ENCODE measurements around the gene ARL5B.
A peak's percentile ranks its signal among the peaks of the same experiment; 100 is the strongest.

The ARL5B gene

DNA sequence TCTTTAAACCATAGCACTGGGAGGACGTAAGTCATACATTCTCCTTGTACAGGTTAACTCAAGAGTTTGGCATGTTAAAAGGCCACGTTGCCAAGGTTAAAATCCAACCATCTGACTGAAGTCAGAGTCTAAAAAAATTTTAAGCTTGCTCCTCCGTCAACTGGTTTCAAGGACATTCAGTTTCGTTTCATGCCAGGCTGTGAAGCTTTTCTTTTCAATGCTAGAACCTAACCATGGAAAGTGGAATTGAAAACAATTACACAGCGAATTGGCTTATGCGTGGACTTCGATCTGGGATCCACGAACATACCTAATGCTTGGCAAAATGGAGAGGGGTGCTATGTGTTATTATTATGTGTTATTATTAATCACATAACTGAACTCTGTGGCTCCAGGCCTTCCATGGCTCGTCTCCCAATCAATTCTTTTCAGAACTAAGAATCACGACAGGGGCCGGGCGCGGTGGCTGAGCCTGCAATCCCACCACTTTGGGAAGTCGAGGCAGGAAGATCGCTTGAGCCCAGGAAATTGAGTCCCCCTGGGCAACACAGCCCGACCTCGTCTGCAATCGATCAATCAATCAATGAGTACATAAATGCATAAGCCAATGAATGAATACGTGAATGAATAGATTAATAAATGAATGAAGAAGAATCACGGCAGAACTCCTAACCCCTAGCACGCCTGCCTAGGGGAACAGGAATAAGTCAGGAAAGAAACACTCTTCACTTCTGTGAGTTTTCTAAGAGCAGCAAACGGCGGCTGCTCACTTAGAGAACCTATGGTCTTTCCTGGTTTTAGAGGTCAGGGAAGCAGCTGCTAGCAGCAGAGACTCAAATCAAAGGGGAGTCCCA lies 733 bp upstream of the ARL5B start:
- WGBS: 43% methylated on average over 21 of the region's 23 CpGs
- peak overlapping the region; percentile 77 for H3K27ac ChIP-seq (ENCODE audit: low read depth, low read length)
- H3K36me3 ChIP-seq (ENCODE audit: insufficient read depth, low read length): 0 out of 2 replicates have a peak, but pooled peaks cover 4% of the 10 kb centered on the region
- no peaks in the 10 kb centered on the region for H3K9me3 ChIP-seq (ENCODE audit: insufficient read depth, low read depth, low read length)
- 0 out of 2 replicates have a peak, but pooled peaks cover 11% of the 10 kb centered on the region for H3K4me1 ChIP-seq (ENCODE audit: insufficient read depth, low read length)
- H3K9ac ChIP-seq (ENCODE audit: low read depth, low read length): peak overlapping the region; percentile 90
- peak overlapping the region; percentile 99 for H3K4me3 ChIP-seq (ENCODE audit: low read length)
- no peaks in the 10 kb centered on the region for H3K27me3 ChIP-seq (ENCODE audit: insufficient read depth, low read length)

DNA sequence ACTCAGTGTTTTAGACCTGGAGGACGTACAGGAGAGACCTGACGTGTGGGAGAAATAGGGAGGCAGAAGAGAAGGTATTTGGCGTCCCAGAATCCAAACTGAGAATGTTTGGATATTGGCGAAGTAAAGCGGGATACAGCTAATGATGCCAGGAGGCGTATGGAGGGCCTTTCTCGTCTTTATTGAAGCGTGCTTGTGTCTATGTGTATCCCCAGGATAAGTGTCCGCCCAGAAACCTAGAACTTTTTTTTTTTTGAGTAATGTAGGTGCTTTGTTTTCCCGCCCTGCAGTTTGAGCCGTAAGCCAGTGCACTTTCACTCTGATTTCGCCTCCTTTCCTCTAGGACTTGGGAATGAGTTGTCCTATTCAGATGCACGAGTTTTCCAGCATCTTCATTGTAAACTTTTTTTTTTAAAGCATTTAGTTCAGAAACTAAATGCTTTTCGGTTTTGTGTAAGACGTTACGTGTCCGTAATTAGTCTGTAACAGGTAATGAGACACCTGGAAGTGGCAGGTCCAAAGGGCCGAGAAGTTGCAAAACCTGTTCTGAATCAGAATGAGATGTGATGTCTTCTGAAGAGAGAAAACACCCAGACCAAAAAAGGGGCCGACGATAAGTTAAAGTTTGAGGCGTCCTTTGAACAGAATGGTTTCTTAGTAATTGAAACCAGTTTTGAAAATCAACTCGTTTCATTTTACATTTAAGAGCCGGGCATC lies 746 bp downstream of the ARL5B start:
- H3K4me1 ChIP-seq (ENCODE audit: insufficient read depth, low read length): 0 out of 2 replicates have a peak, but pooled peaks cover 11% of the 10 kb centered on the region
- H3K4me3 ChIP-seq (ENCODE audit: low read length): peak overlapping the region; percentile 99
- H3K36me3 ChIP-seq (ENCODE audit: insufficient read depth, low read length): 0 out of 2 replicates have a peak, but pooled peaks cover 4% of the 10 kb centered on the region
- WGBS: 4% methylated on average over 23 of the region's 23 CpGs
- H3K27ac ChIP-seq (ENCODE audit: low read depth, low read length): peak overlapping the region; percentile 92
- no peaks in the 10 kb centered on the region for H3K27me3 ChIP-seq (ENCODE audit: insufficient read depth, low read length)
- no peaks in the 10 kb centered on the region for H3K9me3 ChIP-seq (ENCODE audit: insufficient read depth, low read depth, low read length)
- H3K9ac ChIP-seq (ENCODE audit: low read depth, low read length): peak overlapping the region; percentile 98

DNA sequence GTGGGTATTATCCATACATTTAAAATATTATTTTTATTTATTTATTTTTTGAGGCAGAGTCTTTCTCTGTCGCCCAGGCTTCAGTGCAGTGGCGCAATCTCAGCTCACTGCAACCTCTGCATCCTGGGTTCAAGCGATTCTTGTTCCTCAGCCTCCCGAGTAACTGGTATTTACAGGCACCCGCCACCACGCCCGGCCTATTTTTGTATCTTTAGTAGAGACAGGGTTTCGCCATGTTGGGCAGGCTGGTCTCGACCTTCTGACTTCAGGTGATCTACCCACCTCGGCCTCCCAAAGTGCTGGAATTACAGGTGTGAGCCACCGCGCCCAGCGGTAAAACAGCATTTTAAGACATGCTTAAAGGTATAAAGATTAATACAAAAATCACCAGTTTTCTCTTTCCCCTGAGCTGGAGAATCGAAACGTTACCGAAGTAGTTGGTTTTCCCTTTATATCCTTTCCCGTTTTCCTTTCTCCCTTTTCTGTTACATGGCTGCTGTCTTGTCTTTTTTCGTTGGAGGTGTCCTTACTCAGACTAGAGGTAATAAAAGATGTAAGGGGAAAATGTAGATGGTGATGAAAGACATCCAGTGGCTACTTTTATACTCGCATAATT lies 1.7 kb downstream of the ARL5B start:
- Histone ChIP-seq H3K9me3 (ENCODE audit: insufficient read depth, low read depth, low read length) (no peaks in the 10 kb centered on the region), H3K27me3 (ENCODE audit: insufficient read depth, low read length) (no peaks in the 10 kb centered on the region), H3K27ac (ENCODE audit: low read depth, low read length) (no peak overlapping the region), H3K36me3 (ENCODE audit: insufficient read depth, low read length) (0 out of 2 replicates have a peak, but pooled peaks cover 4% of the 10 kb centered on the region), H3K4me3 (ENCODE audit: low read length) (peak overlapping the region; percentile 99), H3K9ac (ENCODE audit: low read depth, low read length) (peak overlapping the region; percentile 98; the same call in 1 of the 2 replicates), H3K4me1 (ENCODE audit: insufficient read depth, low read length) (peaks cover 17% of the 10 kb centered on the region)
- WGBS: 88% methylated on average over 17 of the region's 19 CpGs

DNA sequence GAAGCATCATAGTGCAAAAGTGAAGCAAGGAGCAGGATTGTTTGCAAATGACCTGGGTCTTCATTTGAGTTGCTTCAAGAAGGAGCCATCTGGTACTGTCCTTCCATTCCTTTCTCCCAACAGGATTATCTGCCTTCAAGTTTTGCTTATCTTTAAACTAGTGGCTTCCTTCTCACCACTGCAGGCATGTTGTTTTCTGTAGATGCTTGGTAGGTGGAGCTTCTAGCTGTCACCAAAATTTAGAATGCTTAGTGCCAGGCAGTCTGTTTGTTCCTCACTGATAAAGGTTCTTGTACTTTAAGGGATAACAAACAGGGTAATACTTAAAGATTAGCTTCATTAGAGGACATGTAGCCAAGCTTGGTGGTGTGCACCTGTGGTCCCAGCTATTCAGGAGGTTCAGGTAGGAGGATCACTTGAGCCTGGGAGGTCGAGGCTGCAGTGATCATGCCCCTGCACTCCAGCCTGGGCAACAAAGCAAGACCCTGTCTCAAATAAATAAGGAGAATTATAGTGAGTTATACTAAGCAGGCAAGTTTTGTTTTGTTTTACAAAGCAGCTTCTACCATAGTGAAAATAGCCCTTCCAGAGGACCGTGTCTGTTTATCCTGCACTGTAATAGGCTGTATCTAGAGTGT lies 5.7 kb downstream of the ARL5B start:
- H3K9ac ChIP-seq (ENCODE audit: low read depth, low read length): no peak overlapping the region
- H3K4me1 ChIP-seq (ENCODE audit: insufficient read depth, low read length): peaks cover 43% of the 10 kb centered on the region
- 94% methylated on average over 2 of the region's 2 CpGs for WGBS
- H3K4me3 ChIP-seq (ENCODE audit: low read length): no peak overlapping the region
- no peak overlapping the region for H3K27ac ChIP-seq (ENCODE audit: low read depth, low read length)
- no peaks in the 10 kb centered on the region for H3K9me3 ChIP-seq (ENCODE audit: insufficient read depth, low read depth, low read length)
- no peaks in the 10 kb centered on the region for H3K27me3 ChIP-seq (ENCODE audit: insufficient read depth, low read length)
- H3K36me3 ChIP-seq (ENCODE audit: insufficient read depth, low read length): peaks cover 30% of the 10 kb centered on the region

DNA sequence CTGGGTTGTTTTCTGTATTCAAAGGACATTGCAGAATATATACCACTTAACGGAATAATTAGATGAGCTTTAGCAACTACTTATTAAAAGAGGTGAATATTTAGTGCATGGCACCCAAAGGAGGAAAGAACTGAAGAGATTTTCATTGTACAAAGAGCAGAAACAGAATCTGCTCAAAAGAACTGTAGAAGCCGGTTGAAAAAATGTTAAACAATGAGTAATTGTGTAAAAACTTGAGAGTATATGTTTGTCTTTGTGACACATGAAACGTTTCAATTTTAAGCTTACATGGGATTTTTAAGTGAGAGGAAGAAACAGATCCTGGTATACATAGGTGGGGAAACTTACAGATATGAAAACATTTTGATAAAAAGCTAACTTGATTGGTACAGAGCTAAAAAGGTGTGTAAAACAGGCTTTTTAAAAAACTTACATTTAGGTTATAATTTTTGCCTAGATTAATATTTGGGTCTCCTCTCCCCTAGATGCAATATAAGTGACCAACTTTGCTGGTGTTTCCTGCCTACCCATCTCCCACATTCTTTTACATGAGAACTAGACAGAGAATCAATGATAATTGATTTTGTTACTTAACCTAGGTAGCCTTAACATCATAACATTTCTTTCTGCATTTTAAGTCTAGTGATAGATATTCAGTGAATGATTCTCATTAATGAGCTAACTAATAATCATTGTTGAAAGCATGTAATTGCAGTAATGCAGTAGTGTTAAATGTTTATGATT lies 6.8 kb downstream of the ARL5B start:
- Histone ChIP-seq H3K9me3 (ENCODE audit: insufficient read depth, low read depth, low read length) (no peaks in the 10 kb centered on the region), H3K9ac (ENCODE audit: low read depth, low read length) (no peak overlapping the region), H3K4me1 (ENCODE audit: insufficient read depth, low read length) (peaks cover 42% of the 10 kb centered on the region), H3K4me3 (ENCODE audit: low read length) (peak overlapping the region; percentile 4), H3K36me3 (ENCODE audit: insufficient read depth, low read length) (peaks cover 41% of the 10 kb centered on the region), H3K27ac (ENCODE audit: low read depth, low read length) (peak overlapping the region; percentile 84), H3K27me3 (ENCODE audit: insufficient read depth, low read length) (no peaks in the 10 kb centered on the region)
- 62% methylated on average over 3 of the region's 3 CpGs for WGBS

DNA sequence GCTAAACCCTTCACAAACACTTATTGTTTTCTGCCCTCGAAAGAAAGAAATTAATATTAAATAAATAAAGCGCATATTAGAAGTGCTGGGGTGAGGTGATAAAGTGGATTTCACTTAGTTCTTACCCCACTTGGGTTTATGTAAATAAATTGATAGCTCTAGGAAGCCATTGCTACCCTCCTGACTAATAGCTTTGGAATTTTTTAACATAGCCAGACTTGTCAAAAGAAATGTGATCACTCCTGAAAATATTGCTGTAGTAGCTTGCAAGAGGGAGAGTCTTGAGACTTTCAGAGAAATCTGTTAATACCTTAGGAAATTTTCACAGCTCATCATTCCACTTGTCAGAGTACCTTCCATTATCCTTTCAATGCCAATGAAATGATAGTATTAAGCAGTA lies 7.6 kb downstream of the ARL5B start:
- Histone ChIP-seq H3K27ac (ENCODE audit: low read depth, low read length) (peak overlapping the region; percentile 84), H3K27me3 (ENCODE audit: insufficient read depth, low read length) (no peaks in the 10 kb centered on the region), H3K9ac (ENCODE audit: low read depth, low read length) (no peak overlapping the region; the same call in 1 of the 2 replicates), H3K4me1 (ENCODE audit: insufficient read depth, low read length) (peaks cover 38% of the 10 kb centered on the region), H3K36me3 (ENCODE audit: insufficient read depth, low read length) (peaks cover 49% of the 10 kb centered on the region), H3K9me3 (ENCODE audit: insufficient read depth, low read depth, low read length) (no peaks in the 10 kb centered on the region), H3K4me3 (ENCODE audit: low read length) (peak overlapping the region; percentile 4)
- no CpG with 5 or more reads among the region's 2 CpGs for WGBS

DNA sequence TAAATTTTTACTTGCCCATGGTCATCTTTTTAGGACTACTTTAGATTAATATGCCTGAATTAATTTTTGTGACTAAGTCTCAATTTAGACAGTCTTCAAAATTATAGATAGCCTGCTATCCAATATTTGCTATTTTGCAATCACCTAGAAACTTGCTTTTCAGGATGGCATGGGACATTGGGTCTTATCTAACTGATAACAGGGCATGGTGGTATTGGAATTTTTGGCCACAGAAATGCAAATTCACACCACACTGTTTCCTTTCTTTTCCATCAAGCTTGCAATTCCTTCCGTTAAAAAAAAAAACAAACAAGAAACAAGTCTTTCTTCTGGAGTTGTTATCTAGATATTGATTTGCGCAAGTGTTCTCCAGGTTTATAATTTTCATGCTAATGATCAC lies 8.8 kb downstream of the ARL5B start:
- Histone ChIP-seq H3K4me1 (ENCODE audit: insufficient read depth, low read length) (peaks cover 38% of the 10 kb centered on the region), H3K9me3 (ENCODE audit: insufficient read depth, low read depth, low read length) (no peaks in the 10 kb centered on the region), H3K27ac (ENCODE audit: low read depth, low read length) (peak overlapping the region; percentile 65; the same call in 1 of the 2 replicates), H3K9ac (ENCODE audit: low read depth, low read length) (no peak overlapping the region), H3K36me3 (ENCODE audit: insufficient read depth, low read length) (peaks cover 60% of the 10 kb centered on the region), H3K4me3 (ENCODE audit: low read length) (peak overlapping the region; percentile 16; the same call in 1 of the 2 replicates), H3K27me3 (ENCODE audit: insufficient read depth, low read length) (no peaks in the 10 kb centered on the region)
- WGBS: 80% methylated on average over 1 of the region's 2 CpGs

DNA sequence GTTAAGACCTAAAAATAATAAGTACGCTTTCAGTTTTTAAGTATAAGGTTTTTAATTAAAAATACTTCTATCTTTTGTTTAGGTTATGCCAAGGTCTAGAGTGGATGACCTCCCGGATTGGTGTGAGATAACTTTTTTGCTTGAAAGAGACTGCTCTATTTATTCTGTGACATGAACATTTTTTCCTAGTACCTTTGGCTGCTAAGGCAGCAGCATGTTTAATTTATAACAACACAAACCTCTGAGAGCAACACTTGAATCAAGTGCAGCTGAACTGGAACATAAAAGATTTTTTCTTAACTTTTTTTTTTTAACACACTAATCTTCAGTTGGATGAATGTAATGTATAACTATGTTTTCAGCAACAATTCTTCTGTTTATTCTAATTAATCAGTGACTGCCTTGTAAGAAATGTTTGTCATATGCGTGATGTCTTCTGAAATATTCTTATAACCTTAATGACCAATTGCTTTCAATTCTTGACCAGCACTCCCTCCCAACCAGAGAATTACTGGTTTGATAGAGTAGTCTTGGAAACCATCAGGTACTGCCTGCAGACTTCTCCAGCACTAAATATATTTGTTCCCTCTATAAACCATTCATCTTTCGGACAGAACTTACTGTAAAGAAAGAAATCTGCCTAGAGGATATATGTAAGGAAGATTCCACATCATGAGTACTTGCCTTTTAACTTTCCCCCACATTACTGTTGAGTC lies 16.0 kb downstream of the ARL5B start:
- peaks cover 94% of the 10 kb centered on the region for H3K36me3 ChIP-seq (ENCODE audit: insufficient read depth, low read length)
- H3K9ac ChIP-seq (ENCODE audit: low read depth, low read length): no peak overlapping the region
- no peak overlapping the region for H3K4me3 ChIP-seq (ENCODE audit: low read length)
- H3K27me3 ChIP-seq (ENCODE audit: insufficient read depth, low read length): no peaks in the 10 kb centered on the region
- WGBS: 97% methylated on average over 3 of the region's 4 CpGs
- H3K4me1 ChIP-seq (ENCODE audit: insufficient read depth, low read length): no peaks in the 10 kb centered on the region
- H3K27ac ChIP-seq (ENCODE audit: low read depth, low read length): no peak overlapping the region
- H3K9me3 ChIP-seq (ENCODE audit: insufficient read depth, low read depth, low read length): no peaks in the 10 kb centered on the region

DNA sequence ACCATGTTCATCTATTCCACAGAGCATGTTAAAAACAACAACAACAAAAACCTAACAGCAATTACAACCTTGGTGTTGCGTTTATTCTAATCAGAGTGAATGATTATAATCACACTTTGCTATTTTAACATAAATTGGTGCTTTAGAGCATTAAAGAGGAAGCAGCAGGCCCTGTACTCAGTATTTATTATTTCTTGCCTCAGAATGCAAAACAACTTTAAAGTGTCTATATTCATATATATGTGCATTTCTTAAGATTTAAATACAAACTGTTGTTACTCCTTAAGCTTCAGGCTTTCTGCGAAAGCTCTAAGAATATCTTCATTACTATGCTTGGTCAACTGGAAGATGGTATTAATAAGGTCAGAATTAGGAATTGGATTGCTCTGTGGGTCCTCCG lies 21.5 kb downstream of the ARL5B start:
- WGBS: 100% methylated on average over 2 of the region's 3 CpGs
- peaks cover 49% of the 10 kb centered on the region for H3K36me3 ChIP-seq (ENCODE audit: insufficient read depth, low read length)
- no peak overlapping the region for H3K9ac ChIP-seq (ENCODE audit: low read depth, low read length)
- no peaks in the 10 kb centered on the region for H3K9me3 ChIP-seq (ENCODE audit: insufficient read depth, low read depth, low read length)
- no peak overlapping the region for H3K27ac ChIP-seq (ENCODE audit: low read depth, low read length)
- H3K27me3 ChIP-seq (ENCODE audit: insufficient read depth, low read length): no peaks in the 10 kb centered on the region
- H3K4me1 ChIP-seq (ENCODE audit: insufficient read depth, low read length): no peaks in the 10 kb centered on the region
- no peak overlapping the region for H3K4me3 ChIP-seq (ENCODE audit: low read length)

DNA sequence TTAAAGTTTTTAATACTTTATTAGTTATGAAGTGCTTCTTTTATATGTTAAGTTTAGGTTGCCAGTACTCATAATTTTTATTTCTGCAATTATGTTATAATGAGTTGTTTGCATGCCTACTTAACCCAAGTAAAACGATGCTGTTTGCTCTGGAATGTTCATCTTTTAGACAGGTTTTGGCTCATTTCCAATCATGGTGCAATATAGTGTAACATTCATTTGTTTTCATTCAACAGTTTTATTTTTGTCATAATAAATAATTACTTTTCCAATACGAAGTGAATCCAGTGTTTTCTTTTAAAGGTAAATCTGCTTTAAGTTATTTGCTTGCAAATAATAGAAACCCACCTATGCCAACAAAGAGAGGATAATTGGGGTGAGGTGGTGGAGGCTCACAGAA lies 22.1 kb downstream of the ARL5B start:
- WGBS: 92% methylated on average over 1 of the region's 2 CpGs
- Histone ChIP-seq H3K36me3 (ENCODE audit: insufficient read depth, low read length) (peaks cover 43% of the 10 kb centered on the region), H3K27me3 (ENCODE audit: insufficient read depth, low read length) (no peaks in the 10 kb centered on the region), H3K9ac (ENCODE audit: low read depth, low read length) (no peak overlapping the region), H3K27ac (ENCODE audit: low read depth, low read length) (no peak overlapping the region), H3K4me3 (ENCODE audit: low read length) (no peak overlapping the region), H3K4me1 (ENCODE audit: insufficient read depth, low read length) (no peaks in the 10 kb centered on the region), H3K9me3 (ENCODE audit: insufficient read depth, low read depth, low read length) (no peaks in the 10 kb centered on the region)
